ENCODE measurements around the gene CCDC92B. TPM values are rescaled to one million over a fixed set of nuclear protein-coding genes. Genes with fewer than 3 reads are reported as not detected.

CCDC92B gene
- total RNA-seq, 1 experiment from 2014 or later = 0.66 TPM

DNA sequence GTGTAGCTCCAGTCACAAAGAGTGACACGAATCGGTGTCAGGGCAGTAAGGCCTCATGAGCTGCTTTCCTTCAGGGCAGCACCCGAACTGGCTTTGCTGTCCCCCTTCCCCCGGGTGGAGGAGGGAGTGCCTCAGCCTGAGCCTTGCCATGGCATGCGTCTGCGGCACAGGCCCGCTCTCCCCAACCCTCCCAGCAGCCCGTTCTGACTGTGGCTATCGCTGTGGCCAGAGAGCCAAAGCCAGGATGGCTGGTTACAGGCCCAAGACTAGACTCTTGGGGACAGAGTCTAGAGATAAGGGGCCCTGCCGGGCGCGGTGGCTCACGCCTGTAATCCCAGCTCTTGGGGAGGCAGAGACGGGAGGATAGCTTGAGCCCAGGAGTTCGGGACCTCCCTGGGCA is 63.8 kb downstream of the CCDC92B start:
- no TSS peak for BruUV-seq (replicated peaks)
- no peaks in the 10 kb centered on the region for H3K9me3 Mint-ChIP-seq (ENCODE audit: unreplicated experiment)
- Histone ChIP-seq H3K36me3 (ENCODE audit: control insufficient read depth, insufficient read depth, low read length) (no peaks in the 10 kb centered on the region; the same call in 1 of the 2 replicates), H3K4me1 (0 out of 2 replicates have a peak, but pooled peaks cover 10% of the 10 kb centered on the region), H3K9me3 (no peaks in the 10 kb centered on the region), H3K27me3 (replicated peaks; ENCODE audit: control insufficient read depth, insufficient read depth, low read length) (no peaks in the 10 kb centered on the region), H3K4me3 (ENCODE audit: low read depth, low read length) (no peak overlapping the region)
- intact Hi-C loops (cut with micrococcal nuclease; ENCODE audit: unreplicated experiment) = no loop called here
- DNase-seq = no peak
- CTCF ChIA-PET = interaction anchor here (0.6 to 1.0 kb wide), 2 partner anchors 14 to 303 kb away, joined by 4 to 13 read pairs; no protein-coding TSS in a partner anchor
- no peak overlapping the region for H3K27ac Mint-ChIP-seq (ENCODE audit: unreplicated experiment)
- no peak overlapping the region for H3K4me3 Mint-ChIP-seq (ENCODE audit: unreplicated experiment)
- POLR2A ChIA-PET = interaction anchor here (0.6 to 0.7 kb wide), 2 partner anchors 27 to 350 kb away, joined by 3 to 9 read pairs; no protein-coding TSS in a partner anchor
- H3K4me1 Mint-ChIP-seq (ENCODE audit: low read depth, unreplicated experiment) = peaks cover 9% of the 10 kb centered on the region
- no peaks in the 10 kb centered on the region for H3K27me3 Mint-ChIP-seq (ENCODE audit: insufficient read depth, unreplicated experiment)
- TF ChIP-seq, protein P1, sequence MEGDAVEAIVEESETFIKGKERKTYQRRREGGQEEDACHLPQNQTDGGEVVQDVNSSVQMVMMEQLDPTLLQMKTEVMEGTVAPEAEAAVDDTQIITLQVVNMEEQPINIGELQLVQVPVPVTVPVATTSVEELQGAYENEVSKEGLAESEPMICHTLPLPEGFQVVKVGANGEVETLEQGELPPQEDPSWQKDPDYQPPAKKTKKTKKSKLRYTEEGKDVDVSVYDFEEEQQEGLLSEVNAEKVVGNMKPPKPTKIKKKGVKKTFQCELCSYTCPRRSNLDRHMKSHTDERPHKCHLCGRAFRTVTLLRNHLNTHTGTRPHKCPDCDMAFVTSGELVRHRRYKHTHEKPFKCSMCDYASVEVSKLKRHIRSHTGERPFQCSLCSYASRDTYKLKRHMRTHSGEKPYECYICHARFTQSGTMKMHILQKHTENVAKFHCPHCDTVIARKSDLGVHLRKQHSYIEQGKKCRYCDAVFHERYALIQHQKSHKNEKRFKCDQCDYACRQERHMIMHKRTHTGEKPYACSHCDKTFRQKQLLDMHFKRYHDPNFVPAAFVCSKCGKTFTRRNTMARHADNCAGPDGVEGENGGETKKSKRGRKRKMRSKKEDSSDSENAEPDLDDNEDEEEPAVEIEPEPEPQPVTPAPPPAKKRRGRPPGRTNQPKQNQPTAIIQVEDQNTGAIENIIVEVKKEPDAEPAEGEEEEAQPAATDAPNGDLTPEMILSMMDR (IDR thresholded peaks at IDR 0.05; ENCODE audit: insufficient read depth in 1 of 2, low read depth in 1 of 2, low read length in 1 of 2, severe bottlenecking in 1 of 2, unreplicated experiment in 1 of 2) = no peak
- peaks cover 88% of the 10 kb centered on the region for H3K36me3 Mint-ChIP-seq (ENCODE audit: insufficient read depth, unreplicated experiment)

DNA sequence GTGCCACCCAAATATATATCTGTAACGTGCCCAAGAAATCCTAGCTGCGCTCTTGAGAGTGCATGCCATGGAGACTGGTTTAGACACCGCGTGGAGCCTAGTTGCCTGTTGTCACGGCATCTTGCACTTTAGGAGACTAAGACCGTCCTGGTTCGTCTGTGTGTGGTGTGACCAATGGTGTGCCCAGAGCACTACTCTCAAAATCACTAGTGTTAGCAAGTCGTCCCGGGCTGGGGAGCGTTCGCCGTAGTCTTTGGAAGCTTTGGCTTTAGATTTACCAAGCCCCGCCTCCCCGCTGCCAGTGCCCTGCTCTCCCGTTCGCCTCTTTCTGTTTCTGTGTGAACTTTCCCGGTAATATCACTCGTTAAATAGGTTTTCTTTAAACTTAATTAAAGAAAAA is 64.9 kb downstream of the CCDC92B start:
- DNase-seq = no peak
- H3K36me3 ChIP-seq (ENCODE audit: control insufficient read depth, insufficient read depth, low read length) = no peaks in the 10 kb centered on the region; the same call in 1 of the 2 replicates
- Mint-ChIP-seq H3K9me3 (ENCODE audit: unreplicated experiment) (no peaks in the 10 kb centered on the region), H3K27ac (ENCODE audit: unreplicated experiment) (no peak overlapping the region), H3K36me3 (ENCODE audit: insufficient read depth, unreplicated experiment) (peaks cover 86% of the 10 kb centered on the region), H3K27me3 (ENCODE audit: insufficient read depth, unreplicated experiment) (no peaks in the 10 kb centered on the region), H3K4me3 (ENCODE audit: unreplicated experiment) (no peak overlapping the region), H3K4me1 (ENCODE audit: low read depth, unreplicated experiment) (peaks cover 9% of the 10 kb centered on the region)
- POLR2A ChIA-PET = no interaction called here
- intact Hi-C loops (cut with micrococcal nuclease; ENCODE audit: unreplicated experiment) = no loop called here
- 0 out of 2 replicates have a peak, but pooled peaks cover 10% of the 10 kb centered on the region for H3K4me1 ChIP-seq
- no peaks in the 10 kb centered on the region for H3K9me3 ChIP-seq
- no peaks in the 10 kb centered on the region for H3K27me3 ChIP-seq (replicated peaks; ENCODE audit: control insufficient read depth, insufficient read depth, low read length)
- TF ChIP-seq, protein P1 (IDR thresholded peaks at IDR 0.05; ENCODE audit: insufficient read depth in 1 of 2, low read depth in 1 of 2, low read length in 1 of 2, severe bottlenecking in 1 of 2, unreplicated experiment in 1 of 2) = no peak
- CTCF ChIA-PET = interaction anchor here (1.0 kb wide), 1 partner anchor 302 kb away, joined by 4 read pairs; no protein-coding TSS in a partner anchor
- no peak overlapping the region for H3K4me3 ChIP-seq (ENCODE audit: low read depth, low read length)
- no TSS peak for BruUV-seq (replicated peaks)

DNA sequence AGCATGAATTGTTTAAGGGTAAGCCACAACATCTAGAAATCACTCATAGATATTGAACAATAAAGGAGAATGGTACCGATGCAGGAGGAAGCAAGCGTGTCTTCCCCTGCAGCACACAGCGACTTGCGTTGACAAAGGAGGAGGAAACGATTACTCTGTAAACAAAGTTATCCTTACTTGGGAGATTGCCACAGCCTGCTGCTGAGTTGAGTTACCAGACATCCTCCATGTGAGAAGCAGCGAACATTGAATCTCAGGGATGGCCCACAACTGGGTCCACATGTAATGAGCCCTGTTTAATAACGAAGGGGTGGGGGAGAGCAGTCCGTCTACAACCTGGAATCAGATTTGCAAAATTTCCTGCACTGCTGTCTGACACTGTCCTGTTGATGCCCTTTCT is 65.5 kb downstream of the CCDC92B start:
- DNase-seq = no peak
- H3K27me3 ChIP-seq (replicated peaks; ENCODE audit: control insufficient read depth, insufficient read depth, low read length) = no peaks in the 10 kb centered on the region
- Mint-ChIP-seq H3K4me3 (ENCODE audit: unreplicated experiment) (no peak overlapping the region), H3K36me3 (ENCODE audit: insufficient read depth, unreplicated experiment) (peaks cover 86% of the 10 kb centered on the region), H3K4me1 (ENCODE audit: low read depth, unreplicated experiment) (peaks cover 9% of the 10 kb centered on the region), H3K27ac (ENCODE audit: unreplicated experiment) (no peak overlapping the region), H3K27me3 (ENCODE audit: insufficient read depth, unreplicated experiment) (no peaks in the 10 kb centered on the region), H3K9me3 (ENCODE audit: unreplicated experiment) (no peaks in the 10 kb centered on the region)
- CTCF ChIA-PET = no interaction called here
- H3K4me3 ChIP-seq (ENCODE audit: low read depth, low read length) = no peak overlapping the region
- 0 out of 2 replicates have a peak, but pooled peaks cover 10% of the 10 kb centered on the region for H3K4me1 ChIP-seq
- POLR2A ChIA-PET = no interaction called here
- intact Hi-C loops (cut with micrococcal nuclease; ENCODE audit: unreplicated experiment) = no loop called here
- H3K9me3 ChIP-seq = no peaks in the 10 kb centered on the region
- TF ChIP-seq, protein P1 (IDR thresholded peaks at IDR 0.05; ENCODE audit: insufficient read depth in 1 of 2, low read depth in 1 of 2, low read length in 1 of 2, severe bottlenecking in 1 of 2, unreplicated experiment in 1 of 2) = no peak
- no TSS peak for BruUV-seq (replicated peaks)
- no peaks in the 10 kb centered on the region; the same call in 1 of the 2 replicates for H3K36me3 ChIP-seq (ENCODE audit: control insufficient read depth, insufficient read depth, low read length)

Measured in Caco-2 (cell line).